OCI-LY1 (cell line): ENCODE measurements around the gene LCN2.

Experiments used
- H2AFZ ChIP-seq: fragments of 200-600 bp; sonication (generic), shearing (Covaris generic); 2 replicates; pipeline ENCODE4 v1.6.0; 2014; ENCODE audit warnings: antibody characterized with exemption, mild to moderate bottlenecking, low read length
- H3F3A ChIP-seq: fragments of 200-600 bp; sonication (generic), shearing (Covaris generic); 2 replicates; pipeline ENCODE4 v1.6.0; 2014; ENCODE audit warnings: mild to moderate bottlenecking, antibody characterized with exemption, low read length, moderate library complexity; ENCODE audit not compliant: insufficient read depth
- H3K27ac ChIP-seq: fragments of 200-600 bp; sonication (generic); 2 replicates; pipeline ENCODE4 v1.5.1; 2014; ENCODE audit warnings: low read length, mixed run types, mild to moderate bottlenecking, low read depth; ENCODE audit not compliant: poor library complexity, severe bottlenecking
- H3K27me3 ChIP-seq: fragments of 200-600 bp; sonication (generic); 2 replicates; pipeline ENCODE4 v1.6.0; 2014; ENCODE audit warnings: antibody characterized with exemption, mild to moderate bottlenecking, low read length, moderate library complexity; ENCODE audit not compliant: insufficient read depth
- H3K36me3 ChIP-seq: fragments of 200-600 bp; sonication (generic); 2 replicates; pipeline ENCODE4 v1.6.1; 2014; ENCODE audit warnings: mild to moderate bottlenecking, antibody characterized with exemption, low read length, moderate library complexity, mixed read lengths; ENCODE audit not compliant: insufficient read depth
- H3K4me1 ChIP-seq: fragments of 200-600 bp; sonication (generic); 2 replicates; pipeline ENCODE4 v1.5.1; 2014; ENCODE audit warnings: mild to moderate bottlenecking, low read length, moderate library complexity; ENCODE audit not compliant: insufficient read depth, severe bottlenecking
- H3K4me2 ChIP-seq: fragments of 200-600 bp; sonication (generic), shearing (Covaris generic); 2 replicates; pipeline ENCODE4 v1.6.1; 2014; ENCODE audit warnings: low read length
- H3K4me3 ChIP-seq: fragments of 200-600 bp; sonication (generic); 2 replicates; pipeline ENCODE4 v1.5.1; 2014; ENCODE audit warnings: low read length, low read depth, mild to moderate bottlenecking, mixed read lengths; ENCODE audit not compliant: poor library complexity, severe bottlenecking
- H3K79me2 ChIP-seq: fragments of 200-600 bp; shearing (Covaris generic); 2 replicates; pipeline ENCODE4 v1.6.1; 2016; ENCODE audit warnings: mixed run types, low read length, mixed read lengths; ENCODE audit not compliant: insufficient read depth
- H3K9ac ChIP-seq: fragments of 200-600 bp; sonication (generic), shearing (Covaris generic); 2 replicates; pipeline ENCODE4 v1.6.1; 2014; ENCODE audit warnings: mild to moderate bottlenecking, low read length, mixed read lengths
- H3K9me2 ChIP-seq: fragments of 200-600 bp; sonication (generic), shearing (Covaris generic); 2 replicates; pipeline ENCODE4 v1.6.1; 2014; ENCODE audit warnings: low read depth, mild to moderate bottlenecking, low read length, mixed read lengths
- H3K9me3 ChIP-seq: fragments of 200-600 bp; shearing (Covaris generic); 2 replicates; pipeline ENCODE4 v1.6.1; 2014; ENCODE audit warnings: low read length, mixed read lengths
- H4K20me1 ChIP-seq: fragments of 200-600 bp; sonication (generic), shearing (Covaris generic); 2 replicates; pipeline ENCODE4 v1.6.0; 2016; ENCODE audit warnings: mild to moderate bottlenecking, low read length; ENCODE audit not compliant: insufficient read depth
- EZH2 ChIP-seq: fragments of 200-600 bp; sonication (generic), shearing (Covaris generic); IDR thresholded peaks from 2 replicates; pipeline ENCODE4 v1.8.0; 2017; ENCODE audit warnings: borderline replicate concordance, mixed run types, mild to moderate bottlenecking, antibody characterized with exemption, low read length, moderate library complexity, mixed read lengths
- TF ChIP-seq, protein P1 (sequence below): fragments of 200-600 bp; sonication (generic), shearing (Covaris generic); IDR thresholded peaks from 2 replicates; pipeline ENCODE4 v1.5.1; 2017; ENCODE audit warnings: mild to moderate bottlenecking, antibody characterized with exemption, low read length, moderate library complexity, mixed read lengths

The LCN2 gene

GRCh38 chr9:128145536-128145935 is 3.7 kb upstream of the LCN2 start:
- no peaks in the 10 kb centered on the region for H4K20me1 ChIP-seq
- no peaks in the 10 kb centered on the region for H3K36me3 ChIP-seq
- no peaks in the 10 kb centered on the region for H3K79me2 ChIP-seq
- no peaks in the 10 kb centered on the region; the same call in none of the 2 replicates for H3K27me3 ChIP-seq
- no peak overlapping the region for H3K4me3 ChIP-seq
- no peaks in the 10 kb centered on the region for H3K9me2 ChIP-seq
- no peak overlapping the region for H2AFZ ChIP-seq
- no peak overlapping the region for H3K27ac ChIP-seq
- H3K4me1 ChIP-seq: no peaks in the 10 kb centered on the region
- TF ChIP-seq, protein P1, sequence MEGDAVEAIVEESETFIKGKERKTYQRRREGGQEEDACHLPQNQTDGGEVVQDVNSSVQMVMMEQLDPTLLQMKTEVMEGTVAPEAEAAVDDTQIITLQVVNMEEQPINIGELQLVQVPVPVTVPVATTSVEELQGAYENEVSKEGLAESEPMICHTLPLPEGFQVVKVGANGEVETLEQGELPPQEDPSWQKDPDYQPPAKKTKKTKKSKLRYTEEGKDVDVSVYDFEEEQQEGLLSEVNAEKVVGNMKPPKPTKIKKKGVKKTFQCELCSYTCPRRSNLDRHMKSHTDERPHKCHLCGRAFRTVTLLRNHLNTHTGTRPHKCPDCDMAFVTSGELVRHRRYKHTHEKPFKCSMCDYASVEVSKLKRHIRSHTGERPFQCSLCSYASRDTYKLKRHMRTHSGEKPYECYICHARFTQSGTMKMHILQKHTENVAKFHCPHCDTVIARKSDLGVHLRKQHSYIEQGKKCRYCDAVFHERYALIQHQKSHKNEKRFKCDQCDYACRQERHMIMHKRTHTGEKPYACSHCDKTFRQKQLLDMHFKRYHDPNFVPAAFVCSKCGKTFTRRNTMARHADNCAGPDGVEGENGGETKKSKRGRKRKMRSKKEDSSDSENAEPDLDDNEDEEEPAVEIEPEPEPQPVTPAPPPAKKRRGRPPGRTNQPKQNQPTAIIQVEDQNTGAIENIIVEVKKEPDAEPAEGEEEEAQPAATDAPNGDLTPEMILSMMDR: no peak
- no peak for TF ChIP-seq EZH2
- no peaks in the 10 kb centered on the region for H3F3A ChIP-seq
- no peak overlapping the region for H3K9ac ChIP-seq
- H3K4me2 ChIP-seq: no peak overlapping the region
- no peaks in the 10 kb centered on the region for H3K9me3 ChIP-seq

GRCh38 chr9:128145951-128146351 is 3.3 kb upstream of the LCN2 start:
- no peaks in the 10 kb centered on the region for H3K36me3 ChIP-seq
- no peak for TF ChIP-seq EZH2
- TF ChIP-seq, protein P1: no peak
- no peak overlapping the region for H3K4me2 ChIP-seq
- no peaks in the 10 kb centered on the region; the same call in none of the 2 replicates for H3K27me3 ChIP-seq
- H2AFZ ChIP-seq: no peak overlapping the region
- no peak overlapping the region for H3K27ac ChIP-seq
- no peaks in the 10 kb centered on the region for H3K9me2 ChIP-seq
- no peaks in the 10 kb centered on the region for H3F3A ChIP-seq
- no peak overlapping the region for H3K4me3 ChIP-seq
- no peaks in the 10 kb centered on the region for H3K79me2 ChIP-seq
- H3K9ac ChIP-seq: no peak overlapping the region
- H3K4me1 ChIP-seq: no peaks in the 10 kb centered on the region
- no peaks in the 10 kb centered on the region for H4K20me1 ChIP-seq
- no peaks in the 10 kb centered on the region for H3K9me3 ChIP-seq

DNA sequence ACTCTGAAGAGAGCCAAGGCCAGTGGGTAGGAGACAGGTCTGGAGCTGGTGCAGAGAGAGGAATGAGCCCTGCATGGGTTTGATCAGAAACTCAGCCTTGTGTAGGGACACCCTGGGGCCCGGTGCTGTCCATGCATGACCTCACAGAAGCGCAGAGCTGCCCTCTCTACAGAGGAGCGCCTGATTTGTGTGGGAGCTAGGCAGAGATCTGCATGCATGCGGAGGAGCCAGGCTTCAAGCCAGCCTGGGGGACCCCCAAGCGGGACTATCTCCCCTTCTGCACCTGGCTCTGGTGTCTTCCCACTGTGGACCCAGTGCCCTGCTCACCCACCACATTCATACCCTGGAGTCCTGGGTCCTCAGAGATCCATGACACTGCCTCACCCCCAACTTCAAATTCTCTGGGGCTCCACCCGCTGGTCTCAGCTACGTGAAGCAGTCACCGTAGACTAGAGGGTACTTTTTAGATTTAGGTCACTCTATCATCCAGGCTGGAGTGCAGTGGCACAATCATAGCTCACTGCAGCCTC is 2.6 kb upstream of the LCN2 start:
- Histone ChIP-seq H3K27ac (no peak overlapping the region), H3K36me3 (no peaks in the 10 kb centered on the region), H3K4me1 (no peaks in the 10 kb centered on the region), H3K79me2 (no peaks in the 10 kb centered on the region), H3K4me3 (no peak overlapping the region), H2AFZ (no peak overlapping the region), H3K4me2 (no peak overlapping the region), H3F3A (no peaks in the 10 kb centered on the region), H3K9me3 (no peaks in the 10 kb centered on the region), H3K9ac (no peak overlapping the region), H3K27me3 (no peaks in the 10 kb centered on the region; the same call in none of the 2 replicates), H4K20me1 (no peaks in the 10 kb centered on the region), H3K9me2 (no peaks in the 10 kb centered on the region)
- TF ChIP-seq, protein P1: no peak
- no peak for TF ChIP-seq EZH2
